ENCODE data around the gene GNAT3.

The GNAT3 gene

DNA sequence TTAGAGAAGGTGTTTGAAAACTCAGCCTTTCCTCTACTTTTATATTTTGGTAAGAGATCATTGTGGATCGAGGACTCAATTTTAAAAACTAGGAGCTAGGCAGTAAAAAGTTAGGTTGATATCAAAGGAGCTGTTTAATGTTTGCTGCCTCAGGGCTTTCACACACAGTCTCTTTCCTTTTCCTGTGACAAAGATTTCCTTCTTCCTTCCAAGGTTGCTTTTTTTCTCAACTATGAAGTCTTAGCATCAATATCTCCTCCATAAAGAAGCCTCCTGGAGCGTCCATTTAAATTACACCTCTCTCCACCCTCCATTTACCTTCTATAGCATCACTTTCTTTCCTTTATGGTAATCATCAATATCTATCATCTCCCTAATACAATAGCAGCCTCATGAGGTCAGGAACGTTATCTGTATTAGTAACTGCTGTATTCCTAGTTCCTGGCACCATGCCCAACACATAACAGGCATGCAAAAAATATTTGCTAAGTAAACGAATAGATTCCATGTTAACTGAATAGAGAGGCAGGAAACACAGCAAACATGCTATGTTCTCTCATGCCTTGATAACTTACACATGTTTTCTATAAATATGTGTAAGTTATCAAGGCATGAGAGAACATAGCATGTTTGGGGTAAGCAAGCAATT is 48.5 kb downstream of the GNAT3 start:
- in situ Hi-C loops (cut with HindIII; ENCODE audit: low sequenced_read_pairs), result no loop called here
- TF ChIP-seq, protein P1, sequence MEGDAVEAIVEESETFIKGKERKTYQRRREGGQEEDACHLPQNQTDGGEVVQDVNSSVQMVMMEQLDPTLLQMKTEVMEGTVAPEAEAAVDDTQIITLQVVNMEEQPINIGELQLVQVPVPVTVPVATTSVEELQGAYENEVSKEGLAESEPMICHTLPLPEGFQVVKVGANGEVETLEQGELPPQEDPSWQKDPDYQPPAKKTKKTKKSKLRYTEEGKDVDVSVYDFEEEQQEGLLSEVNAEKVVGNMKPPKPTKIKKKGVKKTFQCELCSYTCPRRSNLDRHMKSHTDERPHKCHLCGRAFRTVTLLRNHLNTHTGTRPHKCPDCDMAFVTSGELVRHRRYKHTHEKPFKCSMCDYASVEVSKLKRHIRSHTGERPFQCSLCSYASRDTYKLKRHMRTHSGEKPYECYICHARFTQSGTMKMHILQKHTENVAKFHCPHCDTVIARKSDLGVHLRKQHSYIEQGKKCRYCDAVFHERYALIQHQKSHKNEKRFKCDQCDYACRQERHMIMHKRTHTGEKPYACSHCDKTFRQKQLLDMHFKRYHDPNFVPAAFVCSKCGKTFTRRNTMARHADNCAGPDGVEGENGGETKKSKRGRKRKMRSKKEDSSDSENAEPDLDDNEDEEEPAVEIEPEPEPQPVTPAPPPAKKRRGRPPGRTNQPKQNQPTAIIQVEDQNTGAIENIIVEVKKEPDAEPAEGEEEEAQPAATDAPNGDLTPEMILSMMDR (IDR thresholded peaks at IDR 0.05; ENCODE audit: low read depth, low read length, missing control alignments), result no peak
- H3K4me3 ChIP-seq (ENCODE audit: low read depth, low read length), result no peak overlapping the region
- DNase-seq (ENCODE audit: low read depth), result no peak

- TF ChIP-seq, protein P1 (IDR thresholded peaks at IDR 0.05; ENCODE audit: low read depth, low read length, missing control alignments), result no peak
- in situ Hi-C loops (cut with HindIII; ENCODE audit: low sequenced_read_pairs), result no loop called here
- DNase-seq (ENCODE audit: low read depth), result no peak
- H3K4me3 ChIP-seq (ENCODE audit: low read depth, low read length), result no peak overlapping the region
These were observed 51.0 kb downstream of the GNAT3 start for GRCh38 chr7:80460857-80461256.

DNA sequence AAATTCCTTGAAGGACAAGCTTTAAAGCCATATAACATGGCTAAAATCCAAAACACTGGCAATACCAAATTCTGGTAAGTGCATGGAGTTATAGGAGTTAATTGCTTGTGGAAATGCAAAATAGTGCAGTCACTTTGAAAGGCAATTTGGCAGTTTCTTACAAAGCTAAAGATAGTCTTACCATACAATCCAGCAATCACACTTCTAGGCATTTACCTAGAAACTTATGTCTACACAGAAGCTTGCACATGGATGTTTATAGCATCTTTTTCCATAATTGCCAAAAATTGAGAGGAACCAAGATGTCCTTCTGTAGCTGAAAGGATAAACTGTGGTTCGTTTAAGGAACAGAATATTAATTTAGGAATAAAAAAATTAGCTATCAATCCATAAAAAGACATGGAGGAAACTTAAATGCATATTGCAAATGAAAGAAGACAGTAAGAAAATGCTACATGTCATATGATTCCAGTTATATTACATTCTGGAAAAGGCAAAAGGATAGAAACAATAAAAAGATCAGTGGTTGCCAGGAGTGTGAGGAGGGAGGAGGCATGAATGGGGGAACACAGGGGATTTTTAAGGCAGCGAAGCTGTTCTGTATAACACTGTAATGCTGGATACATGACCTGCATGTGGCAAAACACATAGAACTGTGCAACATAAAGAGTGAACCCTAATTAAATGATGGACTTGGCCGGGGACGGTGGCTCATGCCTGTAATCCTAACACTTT is 51.9 kb downstream of the GNAT3 start:
- DNase-seq (ENCODE audit: low read depth), result no peak

DNA sequence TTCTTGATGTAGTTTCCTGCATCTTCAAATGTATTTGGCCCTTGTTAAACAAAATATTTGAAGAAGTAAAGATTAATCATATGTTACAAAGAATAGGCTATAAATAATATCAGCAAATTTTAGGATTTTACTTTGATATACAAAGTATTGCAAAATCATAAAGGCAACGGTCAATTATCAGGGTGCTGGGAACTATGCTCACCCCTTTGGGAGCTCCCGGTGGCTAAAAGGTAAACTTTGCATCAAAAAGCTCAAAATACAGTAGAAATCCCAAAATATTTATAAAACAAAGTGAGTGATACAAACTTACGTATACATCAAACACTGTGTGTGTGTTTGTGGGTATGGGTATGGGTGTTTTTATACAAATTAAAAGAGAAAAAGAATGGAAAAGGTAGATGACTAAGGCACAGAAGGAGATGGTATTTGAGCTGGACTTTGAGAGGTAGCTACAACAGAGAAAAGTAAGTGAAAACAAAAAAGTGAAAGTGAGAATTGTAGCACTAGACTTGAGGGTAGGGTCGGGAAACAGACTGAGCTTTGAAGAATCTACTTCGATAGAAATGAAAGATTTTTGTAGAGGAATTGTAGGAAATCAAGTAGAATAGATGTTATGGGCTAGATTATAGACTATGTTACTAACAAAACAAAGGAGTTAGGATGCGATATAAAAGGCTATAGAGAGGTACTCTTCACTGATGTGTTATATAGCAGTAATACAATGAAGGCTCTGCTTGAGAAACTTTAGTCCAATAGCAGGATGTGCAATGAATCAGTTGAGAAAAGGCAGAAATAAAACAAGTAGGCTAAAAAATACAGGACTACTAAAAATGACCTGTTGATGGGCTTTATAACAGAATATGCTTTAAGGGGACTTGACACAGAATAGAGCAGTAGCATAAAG is 52.8 kb downstream of the GNAT3 start:
- no peak for DNase-seq (ENCODE audit: low read depth)
- TF ChIP-seq, protein P1 (IDR thresholded peaks at IDR 0.05; ENCODE audit: low read depth, low read length, missing control alignments), result no peak
- in situ Hi-C loops (cut with HindIII; ENCODE audit: low sequenced_read_pairs), result no loop called here
- no peak overlapping the region for H3K4me3 ChIP-seq (ENCODE audit: low read depth, low read length)

More for the DNA sequence above, 51.9 kb downstream of the GNAT3 start:
- no peak overlapping the region for H3K4me3 ChIP-seq (ENCODE audit: low read depth, low read length)
- TF ChIP-seq, protein P1 (IDR thresholded peaks at IDR 0.05; ENCODE audit: low read depth, low read length, missing control alignments), result no peak
- in situ Hi-C loops (cut with HindIII; ENCODE audit: low sequenced_read_pairs), result no loop called here

DNA sequence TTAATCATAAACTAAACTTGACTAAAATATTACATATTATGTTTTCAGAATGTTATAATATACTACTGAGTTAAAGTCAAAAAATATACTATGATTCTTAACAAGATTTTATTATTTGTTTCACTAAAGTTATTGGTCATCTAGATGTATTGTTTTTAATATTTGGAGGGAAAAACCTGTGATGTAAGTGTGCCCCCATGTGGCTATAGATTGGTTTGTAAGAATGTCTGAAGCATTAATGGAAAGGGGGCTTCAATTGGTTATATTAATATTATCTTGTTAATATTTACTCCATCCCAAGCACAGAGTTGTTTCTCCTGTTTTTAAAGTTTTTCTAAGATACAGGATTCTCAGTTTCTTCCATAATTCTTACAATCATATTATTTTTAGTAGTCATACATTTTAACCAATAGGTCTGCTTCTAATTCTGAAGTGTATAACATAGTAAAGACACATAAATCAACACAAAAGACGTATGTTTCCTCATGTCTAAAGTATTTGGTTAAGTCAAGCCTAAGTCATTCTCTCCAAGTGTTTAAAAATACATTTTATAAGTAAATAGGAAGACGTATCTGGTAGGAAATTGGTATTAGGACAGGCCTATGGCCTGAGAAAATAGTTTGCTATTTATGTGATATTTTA is 58.0 kb downstream of the GNAT3 start:
- DNase-seq (ENCODE audit: low read depth), result peak; percentile 6
- in situ Hi-C loops (cut with HindIII; ENCODE audit: low sequenced_read_pairs), result no loop called here
- TF ChIP-seq, protein P1 (IDR thresholded peaks at IDR 0.05; ENCODE audit: low read depth, low read length, missing control alignments), result peak; percentile 25
- no peak overlapping the region for H3K4me3 ChIP-seq (ENCODE audit: low read depth, low read length)
